Suprapubic skin (tissue), 4 donors: ENCODE results near the gene CSH1.
"Not testable (repeated sequence)": the region's sequence is repeated elsewhere in the genome, so short reads cannot be mapped to it uniquely, and the experiment has no call there.

Experiments
- EP300 ChIP-seq: sonication (generic); formaldehyde crosslinking; IDR thresholded peaks from one replicate; pipeline ENCODE4 v1.6.1; 2017; ENCODE audit warnings: antibody characterized with exemption
- POLR2A ChIP-seq, 2 donors: fragments of 450-650 bp; IDR thresholded peaks; one replicate each; pipeline ENCODE4 v1.6.1; 2017; ENCODE audit warnings: antibody characterized with exemption in 2 of 2, mild to moderate bottlenecking in 2 of 2, moderate library complexity in 2 of 2
- POLR2AphosphoS5 ChIP-seq, 3 donors: sonication (generic); formaldehyde crosslinking; IDR thresholded peaks; one replicate each; pipeline ENCODE4 v1.6.1; 2017; ENCODE audit warnings: antibody characterized with exemption in 3 of 3
- TF ChIP-seq, protein P1 (sequence below), 2 donors: fragments of 200-600 bp in 1 of 2; fragments of 450-650 bp in 1 of 2; sonication (generic) in 1 of 2; IDR thresholded peaks; one replicate each; pipeline ENCODE4 v1.5.1; 2016 to 2019; ENCODE audit warnings: antibody characterized with exemption in 2 of 2, mild to moderate bottlenecking in 1 of 2, moderate library complexity in 1 of 2

DNA sequence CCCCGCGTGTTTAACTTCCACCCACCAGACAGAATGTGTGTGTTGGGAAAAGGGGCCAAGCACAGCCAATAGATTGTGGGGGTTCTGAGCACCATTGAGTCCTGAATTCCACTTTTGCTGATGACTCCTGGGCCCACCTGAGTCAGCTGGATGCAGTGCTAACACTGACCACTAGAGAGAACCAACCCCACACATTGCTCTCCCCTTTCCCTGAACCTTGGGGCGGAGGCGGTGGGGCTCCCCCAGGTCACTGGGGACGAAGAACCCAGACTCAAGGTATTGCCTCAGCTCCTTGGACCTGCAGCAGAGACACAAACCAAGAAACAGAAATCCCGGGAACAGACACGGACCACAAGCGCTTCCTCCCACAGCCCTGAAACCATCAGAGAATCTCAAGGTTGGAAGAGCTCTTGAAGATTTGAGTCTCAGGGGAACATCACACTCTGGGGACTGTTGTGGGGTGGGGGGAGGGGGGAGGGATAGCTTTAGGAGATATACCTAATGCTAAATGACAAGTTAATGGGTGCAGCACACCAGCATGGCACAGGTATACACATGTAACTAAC is 22.2 kb downstream of the CSH1 start:
- TF ChIP-seq POLR2AphosphoS5 (IDR thresholded peaks at IDR 0.05); POLR2A (IDR thresholded peaks at IDR 0.05); EP300: not testable (repeated sequence)
- TF ChIP-seq, protein P1, sequence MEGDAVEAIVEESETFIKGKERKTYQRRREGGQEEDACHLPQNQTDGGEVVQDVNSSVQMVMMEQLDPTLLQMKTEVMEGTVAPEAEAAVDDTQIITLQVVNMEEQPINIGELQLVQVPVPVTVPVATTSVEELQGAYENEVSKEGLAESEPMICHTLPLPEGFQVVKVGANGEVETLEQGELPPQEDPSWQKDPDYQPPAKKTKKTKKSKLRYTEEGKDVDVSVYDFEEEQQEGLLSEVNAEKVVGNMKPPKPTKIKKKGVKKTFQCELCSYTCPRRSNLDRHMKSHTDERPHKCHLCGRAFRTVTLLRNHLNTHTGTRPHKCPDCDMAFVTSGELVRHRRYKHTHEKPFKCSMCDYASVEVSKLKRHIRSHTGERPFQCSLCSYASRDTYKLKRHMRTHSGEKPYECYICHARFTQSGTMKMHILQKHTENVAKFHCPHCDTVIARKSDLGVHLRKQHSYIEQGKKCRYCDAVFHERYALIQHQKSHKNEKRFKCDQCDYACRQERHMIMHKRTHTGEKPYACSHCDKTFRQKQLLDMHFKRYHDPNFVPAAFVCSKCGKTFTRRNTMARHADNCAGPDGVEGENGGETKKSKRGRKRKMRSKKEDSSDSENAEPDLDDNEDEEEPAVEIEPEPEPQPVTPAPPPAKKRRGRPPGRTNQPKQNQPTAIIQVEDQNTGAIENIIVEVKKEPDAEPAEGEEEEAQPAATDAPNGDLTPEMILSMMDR (IDR thresholded peaks at IDR 0.05) = not testable (repeated sequence)
